Uterus (tissue), 4 donors: ENCODE measurements around the gene SIVA1. TPM values are rescaled to one million over a fixed set of nuclear protein-coding genes. Genes with fewer than 3 reads are reported as not detected.
A peak's percentile ranks its signal among the peaks of the same experiment; 100 is the strongest.

Experiments
- DNase-seq, 2 donors: peaks; one replicate each; pipeline ENCODE4 v3.0.0-alpha.2; 2019 to 2020
- H3K27ac ChIP-seq, 2 donors: fragments of 200-600 bp; sonication (generic); 1 replicate in 1 of 2; 2 replicates in 1 of 2; pipeline ENCODE4 v1.5.1; 2016 to 2018
- H3K27me3 ChIP-seq, 2 donors: fragments of 200-600 bp; sonication (generic); one replicate each; pipeline ENCODE4 v1.5.1; 2018 to 2019; ENCODE audit warnings: control low read depth in 1 of 2
- H3K36me3 ChIP-seq, 2 donors: fragments of 200-600 bp; sonication (generic); one replicate each; pipeline ENCODE4 v1.5.1; 2019; ENCODE audit warnings: control low read depth in 1 of 2
- H3K4me1 ChIP-seq, 2 donors: fragments of 200-600 bp; sonication (generic); one replicate each; pipeline ENCODE4 v1.5.1; 2018 to 2019; ENCODE audit warnings: control low read depth in 1 of 2
- H3K4me3 ChIP-seq, 2 donors: fragments of 200-600 bp; sonication (generic); 1 replicate in 1 of 2; 2 replicates in 1 of 2; pipeline ENCODE4 v1.5.1; 2018 to 2019; ENCODE audit warnings: mild to moderate bottlenecking in 1 of 2
- H3K9me3 ChIP-seq, 2 donors: fragments of 200-600 bp; sonication (generic); one replicate each; pipeline ENCODE4 v1.5.1; 2019; ENCODE audit warnings: control low read depth in 1 of 2
- CTCF ChIP-seq, 4 experiments: fragments of 200-600 bp in 2 of 4; fragments of 450-650 bp in 2 of 4; sonication (generic) in 2 of 4; IDR thresholded peaks; one replicate each; pipeline ENCODE4 v1.5.1; 2016 to 2019; ENCODE audit warnings: antibody characterized with exemption in 4 of 4, mild to moderate bottlenecking in 2 of 4, moderate library complexity in 1 of 4
- POLR2A ChIP-seq, 2 donors: fragments of 450-650 bp; IDR thresholded peaks; one replicate each; pipeline ENCODE4 v1.6.1; 2016; ENCODE audit warnings: antibody characterized with exemption in 2 of 2, mild to moderate bottlenecking in 1 of 2, moderate library complexity in 1 of 2
- intact Hi-C: fragments of 100-400 bp; cut with DNase I; formaldehyde crosslinking; loops from one replicate; pipeline ENCODE4 v1.15.1; 2023; ENCODE audit warnings: low total_unique reads
- total RNA-seq, 4 donors: library from RNA; depleted of rRNA in 3 of 4; stranded (reverse); fragments of >200 nt in 3 of 4; gene quantifications; one replicate each; pipeline versions ENCODE4 v1.1.0 to v1.2.4, GENCODE V29; 2014 to 2023
- donor health status: DM: yes; HTN: yes; CAD: no.

The SIVA1 gene
- total RNA-seq, 4 donors from 2014 or later: 79.4 to 366 (median 239) TPM

GRCh38 chr14:104798300-104799243 lies 45.6 kb downstream of the SIVA1 start:
- intact Hi-C loops: no loop called here
- H3K27me3 ChIP-seq: no peaks in the 10 kb centered on the region
- H3K4me1 ChIP-seq: peaks cover 0 to 17% of the 10 kb centered on the region in 2 donors
- DNase-seq: no peak
- no peak for TF ChIP-seq CTCF (IDR thresholded peaks at IDR 0.05)
- TF ChIP-seq POLR2A (IDR thresholded peaks at IDR 0.05): no peak
- H3K36me3 ChIP-seq: no peaks in the 10 kb centered on the region
- H3K27ac ChIP-seq: peak overlapping the region; percentile 95 to 99
- no peaks in the 10 kb centered on the region for H3K9me3 ChIP-seq
- H3K4me3 ChIP-seq: no peak overlapping the region

GRCh38 chr14:104799244-104800014 lies 46.5 kb downstream of the SIVA1 start:
- peaks cover 0 to 10% of the 10 kb centered on the region in 2 donors for H3K4me1 ChIP-seq
- intact Hi-C loops: no loop called here

GRCh38 chr14:104800015-104800770 lies 47.2 kb downstream of the SIVA1 start:
- peak overlapping the region; percentile 95 to 99 for H3K27ac ChIP-seq
- peaks cover 0 to 10% of the 10 kb centered on the region in 2 donors for H3K4me1 ChIP-seq
- intact Hi-C loops: no loop called here
- H3K9me3 ChIP-seq: no peaks in the 10 kb centered on the region
- H3K27me3 ChIP-seq: no peaks in the 10 kb centered on the region
- peak; percentile 24 to 56 for TF ChIP-seq POLR2A (IDR thresholded peaks at IDR 0.05)
- TF ChIP-seq CTCF (IDR thresholded peaks at IDR 0.05): peak in 3 of 4 experiments; percentile 5 to 59 (median 50)
- peak overlapping the region; percentile 54 to 60 for H3K4me3 ChIP-seq
- H3K36me3 ChIP-seq: no peaks in the 10 kb centered on the region
- DNase-seq: peak; percentile 88 to 90

More at GRCh38 chr14:104799244-104800014, 46.5 kb downstream of the SIVA1 start:
- H3K9me3 ChIP-seq: no peaks in the 10 kb centered on the region
- H3K27ac ChIP-seq: peak overlapping the region; percentile 95 to 99
- peak in 3 of 4 experiments; percentile 25 to 39 (median 32) for TF ChIP-seq CTCF (IDR thresholded peaks at IDR 0.05)
- TF ChIP-seq POLR2A (IDR thresholded peaks at IDR 0.05): no peak
- no peaks in the 10 kb centered on the region for H3K27me3 ChIP-seq
- DNase-seq: peak; percentile 60 to 63
- H3K36me3 ChIP-seq: no peaks in the 10 kb centered on the region
- peak overlapping the region; percentile 48 to 60 for H3K4me3 ChIP-seq

GRCh38 chr14:104800771-104801519 lies 48.0 kb downstream of the SIVA1 start, which contains the start of gene ZBTB42:
TSS of gene ZBTB42 (plus strand) at chr14:104801101. CDS start at chr14:104801198, 97 bp downstream.
- H3K4me3 ChIP-seq: peak within 1 kb of the TSS; percentile 54 to 60
- peak; percentile 60 to 66 for DNase-seq
- no peaks in the 10 kb centered on the region for H3K9me3 ChIP-seq
- peak; percentile 11 to 23 for TF ChIP-seq POLR2A (IDR thresholded peaks at IDR 0.05)
- TF ChIP-seq CTCF (IDR thresholded peaks at IDR 0.05): no peak
- no peaks in the 10 kb centered on the region for H3K27me3 ChIP-seq
- H3K27ac ChIP-seq: peak within 1 kb of the TSS; percentile 95 to 99
- no peaks in the 10 kb centered on the region for H3K36me3 ChIP-seq
- intact Hi-C loops: no loop called here
- peaks cover 0 to 10% of the 10 kb centered on the region in 2 donors for H3K4me1 ChIP-seq
